Stimulated activated CD8-positive, alpha-beta memory T cell treated with anti-CD3 and anti-CD28 coated beads, Interleukin-4, amount 100 ng/mL, for 48 hours (primary cell): ENCODE data around the gene FER.
"Not testable (repeated sequence)": the region's sequence is repeated elsewhere in the genome, so short reads cannot be mapped to it uniquely, and the experiment has no call there.

ENCODE experiments used
- DNase-seq: peaks from one replicate; pipeline ENCODE4 v3.0.0-alpha.2; 2020

Gene FER

GRCh38 chr5:108801301-108801700, 53.6 kb downstream of the FER start:
- no peak for DNase-seq

GRCh38 chr5:108801776-108802175, 54.1 kb downstream of the FER start:
- DNase-seq, result no peak

- DNase-seq, result no peak
These were observed 63.0 kb downstream of the FER start for GRCh38 chr5:108810717-108811116.

- DNase-seq, result no peak
These were observed 66.0 kb downstream of the FER start for GRCh38 chr5:108813673-108814072.

- no peak for DNase-seq
These were observed 66.9 kb downstream of the FER start for GRCh38 chr5:108814551-108814950.

- no peak for DNase-seq
These were observed 71.0 kb downstream of the FER start for GRCh38 chr5:108818613-108819272.

GRCh38 chr5:108820983-108821382, 73.3 kb downstream of the FER start:
- no peak for DNase-seq

- DNase-seq, result no peak
These were observed 74.7 kb downstream of the FER start for GRCh38 chr5:108822211-108822947.

- no peak for DNase-seq
These were observed 79.4 kb downstream of the FER start for GRCh38 chr5:108827131-108827530.

- DNase-seq, result no peak
These were observed 83.1 kb downstream of the FER start for GRCh38 chr5:108830705-108831276.

GRCh38 chr5:108836492-108836891, 88.8 kb downstream of the FER start:
- no peak for DNase-seq

GRCh38 chr5:108842260-108842941, 94.7 kb downstream of the FER start:
- DNase-seq, result not testable (repeated sequence)

- DNase-seq, result not testable (repeated sequence)
These were observed 103.4 kb downstream of the FER start for GRCh38 chr5:108851129-108851528.

GRCh38 chr5:108857905-108858304, 110.2 kb downstream of the FER start:
- no peak for DNase-seq

GRCh38 chr5:108858959-108859358, 111.3 kb downstream of the FER start:
- no peak for DNase-seq

GRCh38 chr5:108862211-108862610, 114.5 kb downstream of the FER start:
- no peak for DNase-seq

- DNase-seq, result not testable (repeated sequence)
These were observed 118.4 kb downstream of the FER start for GRCh38 chr5:108866097-108866496.

- no peak for DNase-seq
These were observed 120.0 kb downstream of the FER start for GRCh38 chr5:108867656-108868055.

GRCh38 chr5:108869066-108869465, 121.4 kb downstream of the FER start:
- no peak for DNase-seq

- no peak for DNase-seq
These were observed 128.8 kb downstream of the FER start for GRCh38 chr5:108876451-108876850.

- no peak for DNase-seq
These were observed 131.1 kb downstream of the FER start for GRCh38 chr5:108878756-108879155.

GRCh38 chr5:108881133-108881532, 133.4 kb downstream of the FER start:
- DNase-seq, result no peak

- no peak for DNase-seq
These were observed 137.0 kb downstream of the FER start for GRCh38 chr5:108884736-108885135.

- DNase-seq, result no peak
These were observed 150.6 kb downstream of the FER start for GRCh38 chr5:108898257-108898656.
